ENCODE results near the gene LIMCH1. TPM values are rescaled to one million over a fixed set of nuclear protein-coding genes. Genes with fewer than 3 reads are reported as not detected.

LIMCH1 gene
- polyA plus RNA-seq, 1 of the 3 experiments (the other 2 are of a cell fraction), result 1.2 TPM

DNA sequence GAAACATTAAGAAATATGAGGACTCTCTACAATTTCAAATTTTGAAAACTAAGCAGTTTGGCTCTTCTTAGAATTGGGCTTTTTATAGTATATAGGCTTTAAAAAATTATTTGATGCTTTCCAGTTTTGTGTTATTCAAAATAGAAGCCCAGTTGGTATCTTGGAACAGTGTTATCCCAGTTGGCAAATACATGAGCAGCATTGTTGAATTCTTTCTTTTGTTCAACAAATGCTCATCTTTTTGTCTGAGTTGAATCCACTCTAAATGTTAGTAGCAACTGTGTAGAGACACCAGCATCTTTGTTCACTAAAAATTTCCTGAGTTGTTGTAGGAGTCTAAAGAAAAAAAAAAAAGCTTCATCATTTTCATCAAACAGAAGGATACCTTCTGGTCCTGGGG lies 41.0 kb upstream of the LIMCH1 start:
- H2AFZ ChIP-seq (ENCODE audit: low read depth), result no peak overlapping the region
- no peak overlapping the region for H3K4me3 ChIP-seq (ENCODE audit: low read depth in 2 of 2, low read length in 1 of 2)
- no peaks in the 10 kb centered on the region for H3K36me3 ChIP-seq (replicated peaks in 1 of 2; ENCODE audit: control insufficient read depth in 1 of 2, insufficient read depth in 2 of 2, low read length in 1 of 2)
- no peaks in the 10 kb centered on the region for H3K79me2 ChIP-seq (ENCODE audit: insufficient read depth)
- DNase-seq, result no peak
- ChIA-PET POLR2A (no interaction called here), CTCF (interaction anchor here (1.2 to 1.5 kb wide), 2 partner anchors 9 to 13 kb away, joined by 4 to 5 read pairs; no protein-coding TSS in a partner anchor)
- TF ChIP-seq RCOR1 (IDR thresholded peaks at IDR 0.05; ENCODE audit: low read length) (no peak), ELF1 (IDR thresholded peaks at IDR 0.05) (no peak), RAD21 (IDR thresholded peaks at IDR 0.05; ENCODE audit: low read length) (no peak), NRF1 (IDR thresholded peaks at IDR 0.05; ENCODE audit: low read depth, low read length) (no peak), JUND (IDR thresholded peaks at IDR 0.05) (no peak), GATA2 (CRISPR knock-in tag; IDR thresholded peaks at IDR 0.05) (no peak), EP300 (IDR thresholded peaks at IDR 0.05; ENCODE audit: borderline replicate concordance in 1 of 2, low read depth in 1 of 2, low read length in 1 of 2) (no peak), SMC3 (IDR thresholded peaks at IDR 0.05; ENCODE audit: low read depth, low read length) (no peak), RXRA (IDR thresholded peaks at IDR 0.05; ENCODE audit: borderline replicate concordance, low read depth) (no peak), NFIC (IDR thresholded peaks at IDR 0.05; ENCODE audit: borderline replicate concordance) (no peak), GABPA (IDR thresholded peaks at IDR 0.05; ENCODE audit: low read depth) (no peak), MEF2A (IDR thresholded peaks at IDR 0.05; ENCODE audit: borderline replicate concordance, low read depth) (no peak)
- TF ChIP-seq, protein P1, sequence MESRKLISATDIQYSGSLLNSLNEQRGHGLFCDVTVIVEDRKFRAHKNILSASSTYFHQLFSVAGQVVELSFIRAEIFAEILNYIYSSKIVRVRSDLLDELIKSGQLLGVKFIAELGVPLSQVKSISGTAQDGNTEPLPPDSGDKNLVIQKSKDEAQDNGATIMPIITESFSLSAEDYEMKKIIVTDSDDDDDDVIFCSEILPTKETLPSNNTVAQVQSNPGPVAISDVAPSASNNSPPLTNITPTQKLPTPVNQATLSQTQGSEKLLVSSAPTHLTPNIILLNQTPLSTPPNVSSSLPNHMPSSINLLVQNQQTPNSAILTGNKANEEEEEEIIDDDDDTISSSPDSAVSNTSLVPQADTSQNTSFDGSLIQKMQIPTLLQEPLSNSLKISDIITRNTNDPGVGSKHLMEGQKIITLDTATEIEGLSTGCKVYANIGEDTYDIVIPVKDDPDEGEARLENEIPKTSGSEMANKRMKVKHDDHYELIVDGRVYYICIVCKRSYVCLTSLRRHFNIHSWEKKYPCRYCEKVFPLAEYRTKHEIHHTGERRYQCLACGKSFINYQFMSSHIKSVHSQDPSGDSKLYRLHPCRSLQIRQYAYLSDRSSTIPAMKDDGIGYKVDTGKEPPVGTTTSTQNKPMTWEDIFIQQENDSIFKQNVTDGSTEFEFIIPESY (IDR thresholded peaks at IDR 0.05; ENCODE audit: borderline replicate concordance, low read depth), result no peak
- TF ChIP-seq, protein P2, sequence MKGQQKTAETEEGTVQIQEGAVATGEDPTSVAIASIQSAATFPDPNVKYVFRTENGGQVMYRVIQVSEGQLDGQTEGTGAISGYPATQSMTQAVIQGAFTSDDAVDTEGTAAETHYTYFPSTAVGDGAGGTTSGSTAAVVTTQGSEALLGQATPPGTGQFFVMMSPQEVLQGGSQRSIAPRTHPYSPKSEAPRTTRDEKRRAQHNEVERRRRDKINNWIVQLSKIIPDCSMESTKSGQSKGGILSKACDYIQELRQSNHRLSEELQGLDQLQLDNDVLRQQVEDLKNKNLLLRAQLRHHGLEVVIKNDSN (IDR thresholded peaks at IDR 0.05; ENCODE audit: borderline replicate concordance, low read depth), result no peak
- TF ChIP-seq, protein P3, sequence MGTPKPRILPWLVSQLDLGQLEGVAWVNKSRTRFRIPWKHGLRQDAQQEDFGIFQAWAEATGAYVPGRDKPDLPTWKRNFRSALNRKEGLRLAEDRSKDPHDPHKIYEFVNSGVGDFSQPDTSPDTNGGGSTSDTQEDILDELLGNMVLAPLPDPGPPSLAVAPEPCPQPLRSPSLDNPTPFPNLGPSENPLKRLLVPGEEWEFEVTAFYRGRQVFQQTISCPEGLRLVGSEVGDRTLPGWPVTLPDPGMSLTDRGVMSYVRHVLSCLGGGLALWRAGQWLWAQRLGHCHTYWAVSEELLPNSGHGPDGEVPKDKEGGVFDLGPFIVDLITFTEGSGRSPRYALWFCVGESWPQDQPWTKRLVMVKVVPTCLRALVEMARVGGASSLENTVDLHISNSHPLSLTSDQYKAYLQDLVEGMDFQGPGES (IDR thresholded peaks at IDR 0.05; ENCODE audit: low read depth, low read length), result no peak
- TF ChIP-seq, protein P4, sequence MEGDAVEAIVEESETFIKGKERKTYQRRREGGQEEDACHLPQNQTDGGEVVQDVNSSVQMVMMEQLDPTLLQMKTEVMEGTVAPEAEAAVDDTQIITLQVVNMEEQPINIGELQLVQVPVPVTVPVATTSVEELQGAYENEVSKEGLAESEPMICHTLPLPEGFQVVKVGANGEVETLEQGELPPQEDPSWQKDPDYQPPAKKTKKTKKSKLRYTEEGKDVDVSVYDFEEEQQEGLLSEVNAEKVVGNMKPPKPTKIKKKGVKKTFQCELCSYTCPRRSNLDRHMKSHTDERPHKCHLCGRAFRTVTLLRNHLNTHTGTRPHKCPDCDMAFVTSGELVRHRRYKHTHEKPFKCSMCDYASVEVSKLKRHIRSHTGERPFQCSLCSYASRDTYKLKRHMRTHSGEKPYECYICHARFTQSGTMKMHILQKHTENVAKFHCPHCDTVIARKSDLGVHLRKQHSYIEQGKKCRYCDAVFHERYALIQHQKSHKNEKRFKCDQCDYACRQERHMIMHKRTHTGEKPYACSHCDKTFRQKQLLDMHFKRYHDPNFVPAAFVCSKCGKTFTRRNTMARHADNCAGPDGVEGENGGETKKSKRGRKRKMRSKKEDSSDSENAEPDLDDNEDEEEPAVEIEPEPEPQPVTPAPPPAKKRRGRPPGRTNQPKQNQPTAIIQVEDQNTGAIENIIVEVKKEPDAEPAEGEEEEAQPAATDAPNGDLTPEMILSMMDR (IDR thresholded peaks at IDR 0.05), result no peak
- TF ChIP-seq, protein P5, sequence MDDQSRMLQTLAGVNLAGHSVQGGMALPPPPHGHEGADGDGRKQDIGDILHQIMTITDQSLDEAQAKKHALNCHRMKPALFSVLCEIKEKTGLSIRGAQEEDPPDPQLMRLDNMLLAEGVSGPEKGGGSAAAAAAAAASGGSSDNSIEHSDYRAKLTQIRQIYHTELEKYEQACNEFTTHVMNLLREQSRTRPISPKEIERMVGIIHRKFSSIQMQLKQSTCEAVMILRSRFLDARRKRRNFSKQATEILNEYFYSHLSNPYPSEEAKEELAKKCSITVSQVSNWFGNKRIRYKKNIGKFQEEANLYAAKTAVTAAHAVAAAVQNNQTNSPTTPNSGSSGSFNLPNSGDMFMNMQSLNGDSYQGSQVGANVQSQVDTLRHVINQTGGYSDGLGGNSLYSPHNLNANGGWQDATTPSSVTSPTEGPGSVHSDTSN (IDR thresholded peaks at IDR 0.05), result no peak
- no peak overlapping the region for H3K27ac ChIP-seq (ENCODE audit: low read depth in 2 of 2, low read length in 1 of 2)
- H4K20me1 ChIP-seq (ENCODE audit: insufficient read depth), result no peaks in the 10 kb centered on the region
- H3K9ac ChIP-seq, result no peak overlapping the region
- H3F3A ChIP-seq (replicated peaks; ENCODE audit: insufficient read depth), result no peaks in the 10 kb centered on the region
- peaks cover 0 to 2% of the 10 kb centered on the region in 2 experiments; a peak in 1 of 4 replicates for H3K4me1 ChIP-seq (ENCODE audit: control insufficient read depth in 1 of 2, insufficient read depth in 2 of 2, low read depth in 1 of 2, low read length in 1 of 2)
- no peaks in the 10 kb centered on the region for H3K9me2 ChIP-seq
- no peaks in the 10 kb centered on the region for H3K9me3 ChIP-seq
- no peaks in the 10 kb centered on the region for H3K27me3 ChIP-seq (ENCODE audit: insufficient read depth)
- no peak overlapping the region for H3K4me2 ChIP-seq
